IMR-90 (cell line): ENCODE results near the gene TMEM72. TPM values are rescaled to one million over a fixed set of nuclear protein-coding genes. Genes with fewer than 3 reads are reported as not detected.
A peak's percentile ranks its signal among the peaks of the same experiment; 100 is the strongest.

ENCODE experiments used
- ATAC-seq: fragments of 200-7000 bp; cut with Tn5 transposase; 2 replicates; pipeline ENCODE4 v1.9.1; 2020; ENCODE audit warnings: low read depth, mild to moderate bottlenecking, moderate library complexity
- BruUV-seq: library from RNA; stranded (reverse); fragments of 400-500 nt; replicated peaks from 2 replicates; lab custom pipeline; 2021; lab: Mats Ljungman, UMichigan
- CTCF ChIA-PET: fragments of 300-600 bp; formaldehyde crosslinking; extraction: SDS; loops from one replicate; lab custom pipeline; 2021; ENCODE audit warnings: antibody characterized with exemption; lab: Yijun Ruan, JAX
- POLR2A ChIA-PET: fragments of 300-600 bp; sonication (Branson Sonifier 250); formaldehyde crosslinking; loops from one replicate; lab custom pipeline; 2022; ENCODE audit warnings: antibody characterized with exemption; ENCODE audit not compliant: unreplicated experiment; lab: Charles Lee
- DNase-seq: peaks from one replicate; pipeline ENCODE4 v3.0.0; 2013
- H2AFZ ChIP-seq: replicated peaks from 2 replicates; pipeline ENCODE3; 2013; ENCODE audit warnings: low read length, mild to moderate bottlenecking; ENCODE audit not compliant: poor library complexity
- H2AK5ac ChIP-seq: 2 replicates; pipeline ENCODE4 v1.6.1; 2013; ENCODE audit warnings: low read depth, low read length, inconsistent platforms
- H2AK9ac ChIP-seq: replicated peaks from 2 replicates; pipeline ENCODE3; 2013; ENCODE audit warnings: mild to moderate bottlenecking, low read depth, low read length, moderate library complexity; ENCODE audit not compliant: poor library complexity
- H2BK120ac ChIP-seq: 2 replicates; pipeline ENCODE4 v1.6.1; 2013; ENCODE audit warnings: low read depth, low read length, inconsistent platforms
- H2BK15ac ChIP-seq: 3 replicates; pipeline ENCODE4 v1.6.1; 2013; ENCODE audit warnings: low read depth, low read length, inconsistent platforms
- H2BK20ac ChIP-seq: 2 replicates; pipeline ENCODE4 v1.6.1; 2013; ENCODE audit warnings: low read depth, mild to moderate bottlenecking, inconsistent platforms, low read length, moderate library complexity
- H2BK5ac ChIP-seq: 2 replicates; pipeline ENCODE4 v1.6.1; 2013; ENCODE audit warnings: mild to moderate bottlenecking, low read depth, low read length, inconsistent platforms; ENCODE audit not compliant: poor library complexity, severe bottlenecking
- H3K14ac ChIP-seq: replicated peaks from 2 replicates; pipeline ENCODE4 v1.6.1; 2013; ENCODE audit warnings: low read depth, low read length, inconsistent platforms
- H3K18ac ChIP-seq: 2 replicates; pipeline ENCODE4 v1.6.1; 2013; ENCODE audit warnings: low read depth, low read length, control low read depth
- H3K23ac ChIP-seq: 2 replicates; pipeline ENCODE4 v1.6.1; 2013; ENCODE audit warnings: low read depth, low read length, inconsistent platforms
- H3K27ac ChIP-seq: 2 replicates; pipeline ENCODE4 v1.5.1; 2013; ENCODE audit warnings: mild to moderate bottlenecking, control low read depth, low read length; ENCODE audit not compliant: insufficient read depth
- H3K27me3 ChIP-seq: 2 replicates; pipeline ENCODE4 v1.6.1; 2013; ENCODE audit warnings: low read length; ENCODE audit not compliant: control insufficient read depth, insufficient read depth
- H3K36me3 ChIP-seq: 2 replicates; pipeline ENCODE4 v1.6.1; 2013; ENCODE audit warnings: low read length, mixed read lengths; ENCODE audit not compliant: control insufficient read depth, insufficient read depth
- H3K4ac ChIP-seq: 2 replicates; pipeline ENCODE4 v1.6.1; 2013; ENCODE audit warnings: low read depth, low read length, inconsistent platforms
- H3K4me1 ChIP-seq: 2 replicates; pipeline ENCODE4 v1.6.1; 2013; ENCODE audit warnings: low read length, mixed read lengths; ENCODE audit not compliant: control insufficient read depth, insufficient read depth
- H3K4me2 ChIP-seq: 2 replicates; pipeline ENCODE4 v1.6.1; 2013; ENCODE audit warnings: low read depth, mild to moderate bottlenecking, control low read depth, low read length, moderate library complexity
- H3K4me3 ChIP-seq: 2 replicates; pipeline ENCODE4 v1.5.1; 2013; ENCODE audit warnings: low read depth, mild to moderate bottlenecking, control low read depth, low read length, moderate library complexity; ENCODE audit not compliant: insufficient read depth
- H3K56ac ChIP-seq: 2 replicates; pipeline ENCODE4 v1.6.1; 2013; ENCODE audit warnings: low read length, inconsistent platforms; ENCODE audit not compliant: insufficient read depth; ENCODE audit errors: extremely low read depth
- H3K79me1 ChIP-seq, 2 experiments: 2 replicates each; pipeline ENCODE4 v1.6.1; 2013; ENCODE audit warnings: low read length in 2 of 2, inconsistent platforms in 1 of 2, low read depth in 1 of 2
- H3K9ac ChIP-seq: 2 replicates; pipeline ENCODE4 v1.6.1; 2013; ENCODE audit warnings: low read depth, low read length, control low read depth
- H3K9me1 ChIP-seq: 2 replicates; pipeline ENCODE4 v1.6.1; 2013; ENCODE audit warnings: low read length, inconsistent platforms; ENCODE audit not compliant: insufficient read depth
- H3K9me3 ChIP-seq: 2 replicates; pipeline ENCODE4 v1.6.1; 2013; ENCODE audit warnings: low read length; ENCODE audit not compliant: control insufficient read depth, insufficient read depth
- H4K20me1 ChIP-seq: 2 replicates; pipeline ENCODE4 v1.6.1; 2013; ENCODE audit warnings: low read length, inconsistent platforms; ENCODE audit not compliant: insufficient read depth
- H4K5ac ChIP-seq: 2 replicates; pipeline ENCODE4 v1.6.1; 2013; ENCODE audit warnings: mild to moderate bottlenecking, low read depth, low read length, control low read depth
- H4K8ac ChIP-seq, 2 experiments: 2 replicates each; pipeline ENCODE4 v1.6.1; 2013; ENCODE audit warnings: low read depth in 2 of 2, low read length in 2 of 2, control low read depth in 1 of 2, inconsistent platforms in 1 of 2
- H4K91ac ChIP-seq: 2 replicates; pipeline ENCODE4 v1.6.1; 2013; ENCODE audit warnings: low read depth, low read length, inconsistent platforms; ENCODE audit not compliant: insufficient read depth
- POLR2A ChIP-seq: IDR thresholded peaks from 2 replicates; pipeline ENCODE4 v1.6.1; 2012; ENCODE audit warnings: mild to moderate bottlenecking, low read depth, low read length
- WGBS, 2 experiments: methylation state at CpG; one replicate each; pipeline versions ENCODE4 v1.1.5 to v1.1.7; 2013; ENCODE audit warnings: missing lambda C conversion rate in 2 of 2; ENCODE audit not compliant: insufficient read length in 1 of 2; ENCODE audit errors: extremely low coverage in 2 of 2; 5-methylcytosine and 5-hydroxymethylcytosine counted together
- dilution Hi-C: fragments of 300-500 bp; cut with HindIII; formaldehyde crosslinking; loops from one replicate; pipeline ENCODE4 v1.14.3; 2018; ENCODE audit warnings: low sequenced_read_pairs; ENCODE audit not compliant: unreplicated experiment
- in situ Hi-C: fragments of 300-500 bp; cut with MboI; formaldehyde crosslinking; loops from 3 replicates; pipeline ENCODE4 v1.14.3; 2019; ENCODE audit warnings: low sequenced_read_pairs, inconsistent platforms, mixed read lengths
- intact Hi-C: fragments of 100-400 bp; cut with micrococcal nuclease; formaldehyde crosslinking; loops from 2 replicates; pipeline ENCODE4 v1.10.0; 2022
- polyA plus RNA-seq, 3 experiments: library from polyadenylated mRNA; depleted of rRNA; stranded (reverse); fragments of >200 nt; gene quantifications; 2 replicates each; pipeline ENCODE4 v1.2.3, GENCODE V29; 2012; ENCODE audit warnings: low replicate concordance in 1 of 3
- total RNA-seq: library from RNA; depleted of rRNA; stranded (reverse); fragments of >200 nt; gene quantifications from 2 replicates; pipeline ENCODE4 v1.2.3, GENCODE V29; 2012

TMEM72 gene
- total and polyA plus RNA-seq, 2 of the 4 experiments (the other 2 are of a cell fraction) = not detected

GRCh38 chr10:44879531-44879899, 31.6 kb upstream of the TMEM72 start:
- H3K4me2 ChIP-seq = peak overlapping the region; percentile 49; the same call in 1 of the 2 replicates
- no peak overlapping the region for H3K4ac ChIP-seq
- no peak overlapping the region for H3K14ac ChIP-seq
- ChIA-PET POLR2A (no interaction called here), CTCF (interaction anchor here (1.0 kb wide), 1 partner anchor 10 kb away, joined by 4 read pairs; no protein-coding TSS in a partner anchor)
- H3K36me3 ChIP-seq = no peaks in the 10 kb centered on the region
- H2BK5ac ChIP-seq = no peak overlapping the region
- no peaks in the 10 kb centered on the region for H4K20me1 ChIP-seq
- peak overlapping the region; percentile 48 for H2AK9ac ChIP-seq
- H2AK5ac ChIP-seq = no peak overlapping the region
- intact Hi-C loops (no loop called here), dilution Hi-C loops (no loop called here), in situ Hi-C loops (no loop called here)
- H3K27me3 ChIP-seq = peaks cover 35% of the 10 kb centered on the region
- no TSS peak for BruUV-seq
- H2BK120ac ChIP-seq = no peak overlapping the region
- H3K27ac ChIP-seq = no peak overlapping the region
- peaks cover 6% of the 10 kb centered on the region for H3K4me1 ChIP-seq
- peak overlapping the region; percentile 99 for H2AFZ ChIP-seq
- H4K8ac ChIP-seq = peak overlapping the region in 1 of 2 experiments; percentile 85; a peak in 1 of 4 replicates
- no peak overlapping the region for H3K18ac ChIP-seq
- no peak for TF ChIP-seq POLR2A
- H3K56ac ChIP-seq = no peak overlapping the region
- no peak overlapping the region for H4K5ac ChIP-seq
- no peaks in the 10 kb centered on the region for H3K79me1 ChIP-seq
- no peak overlapping the region for H2BK15ac ChIP-seq
- H3K4me3 ChIP-seq = peak overlapping the region; percentile 13; the same call in 1 of the 2 replicates
- H3K23ac ChIP-seq = no peak overlapping the region
- 31% methylated on average over 11 of the region's 14 CpGs; no CpG with 5 or more reads in 1 of the 2 experiments for WGBS, 2 experiments
- ATAC-seq = no peak; the same call in 1 of the 2 replicates
- no peaks in the 10 kb centered on the region for H3K9me3 ChIP-seq
- peaks cover 3% of the 10 kb centered on the region for H3K9me1 ChIP-seq
- no peak overlapping the region for H3K9ac ChIP-seq
- no peak overlapping the region for H2BK20ac ChIP-seq
- H4K91ac ChIP-seq = no peak overlapping the region
- DNase-seq = no peak
